ENCODE measurements around the gene FYN.

GRCh38 chr6:111775145-111775922, 97.9 kb downstream of the FYN start:
- TF ChIP-seq HDGF (IDR thresholded peaks at IDR 0.05; ENCODE audit: borderline replicate concordance) (no peak), SP1 (IDR thresholded peaks at IDR 0.05) (no peak), TARDBP (IDR thresholded peaks at IDR 0.05) (no peak), NFRKB (IDR thresholded peaks at IDR 0.05) (no peak), FOXM1 (IDR thresholded peaks at IDR 0.05; ENCODE audit: borderline replicate concordance) (no peak), PKNOX1 (IDR thresholded peaks at IDR 0.05) (no peak), LEF1 (IDR thresholded peaks at IDR 0.05; ENCODE audit: borderline replicate concordance) (no peak)
